Panc1 (cell line): ENCODE data around the gene IDI2. TPM values are rescaled to one million over a fixed set of nuclear protein-coding genes. Genes with fewer than 3 reads are reported as not detected.

ENCODE experiments used
- ATAC-seq: fragments of 200-7000 bp; cut with Tn5 transposase; 2 replicates; pipeline ENCODE4 v1.9.1; 2020; ENCODE audit warnings: mild to moderate bottlenecking, moderate library complexity
- BruUV-seq: library from RNA; stranded (reverse); fragments of 400-500 nt; replicated peaks from 2 replicates; lab custom pipeline; 2021; lab: Mats Ljungman, UMichigan
- CTCF ChIA-PET: fragments of 300-600 bp; sonication (Branson Sonifier 250); formaldehyde crosslinking; loops from one replicate; lab custom pipeline; 2022; ENCODE audit warnings: antibody characterized with exemption; lab: Charles Lee
- POLR2A ChIA-PET: fragments of 300-600 bp; sonication (Branson Sonifier 250); formaldehyde crosslinking; loops from one replicate; lab custom pipeline; 2022; ENCODE audit warnings: antibody characterized with exemption; lab: Charles Lee
- DNase-seq: peaks from one replicate; pipeline ENCODE4 v3.0.0-alpha.2; 2010; ENCODE audit warnings: low read depth, low spot score
- H3K27ac ChIP-seq: 2 replicates; pipeline ENCODE4 v1.5.1; 2011; ENCODE audit warnings: mild to moderate bottlenecking, low read length, inconsistent platforms
- H3K27me3 ChIP-seq: fragments of 200-500 bp; sonication (Bioruptor generic); 2 replicates; pipeline ENCODE4 v1.6.0; 2014; ENCODE audit warnings: low read length, inconsistent platforms; ENCODE audit not compliant: control insufficient read depth, insufficient read depth
- H3K36me3 ChIP-seq: fragments of 200-500 bp; sonication (Bioruptor generic); 2 replicates; pipeline ENCODE4 v1.5.1; 2014; ENCODE audit warnings: inconsistent platforms, mild to moderate bottlenecking, low read length, moderate library complexity; ENCODE audit not compliant: control insufficient read depth, insufficient read depth
- H3K4me1 ChIP-seq: 2 replicates; pipeline ENCODE4 v1.5.1; 2011; ENCODE audit warnings: inconsistent platforms, mild to moderate bottlenecking, low read length, moderate library complexity; ENCODE audit not compliant: control insufficient read depth, insufficient read depth
- H3K4me3 ChIP-seq, 2 experiments: 2 replicates each; pipeline ENCODE4 v1.5.1; 2011 to 2012; ENCODE audit warnings: low read depth in 2 of 2, low read length in 2 of 2, mild to moderate bottlenecking in 2 of 2, inconsistent platforms in 1 of 2, moderate library complexity in 1 of 2
- H3K9me3 ChIP-seq: fragments of 200-500 bp; sonication (Bioruptor generic); 2 replicates; pipeline ENCODE4 v1.5.1; 2014; ENCODE audit warnings: low read depth, mild to moderate bottlenecking, inconsistent platforms, low read length, moderate library complexity; ENCODE audit not compliant: control insufficient read depth, insufficient read depth
- CTCF ChIP-seq: fragments of 450-650 bp; IDR thresholded peaks from 2 replicates; pipeline ENCODE4 v1.5.1; 2017; ENCODE audit warnings: mild to moderate bottlenecking
- POLR2AphosphoS5 ChIP-seq: IDR thresholded peaks from 2 replicates; pipeline ENCODE4 v1.6.1; 2012; ENCODE audit warnings: mild to moderate bottlenecking, low read depth, low read length, moderate library complexity
- REST ChIP-seq, 2 experiments: IDR thresholded peaks; 2 replicates each; pipeline ENCODE4 v1.6.1; 2011 to 2012; ENCODE audit warnings: low read depth in 2 of 2, control low read depth in 1 of 2, low read length in 1 of 2, mild to moderate bottlenecking in 1 of 2, moderate library complexity in 1 of 2; ENCODE audit not compliant: insufficient read depth in 1 of 2
- SIN3A ChIP-seq: IDR thresholded peaks from 2 replicates; pipeline ENCODE4 v1.6.1; 2012; ENCODE audit warnings: low read depth, mild to moderate bottlenecking, low read length, moderate library complexity, borderline replicate concordance; ENCODE audit not compliant: insufficient read depth
- TCF7L2 ChIP-seq: IDR thresholded peaks from 2 replicates; pipeline ENCODE4 v1.6.1; 2011; ENCODE audit warnings: mild to moderate bottlenecking, low read depth, low read length, inconsistent platforms
- in situ Hi-C: cut with HindIII; loops from 2 replicates; pipeline ENCODE4 v1.10.0; 2016; ENCODE audit warnings: low sequenced_read_pairs, low pct_unique_long_range_greater_than_20kb
- intact Hi-C: fragments of 100-400 bp; cut with micrococcal nuclease; formaldehyde crosslinking; loops from one replicate; pipeline ENCODE4 v1.10.0; 2022; ENCODE audit not compliant: unreplicated experiment
- total RNA-seq: library from RNA; stranded (reverse); gene quantifications from one replicate; pipeline ENCODE4 v1.2.1, GENCODE V29; 2021; ENCODE audit not compliant: unreplicated experiment

IDI2 gene
- total RNA-seq, 1 experiment from 2014 or later: not detected

GRCh38 chr10:1074052-1074747 lies 48.5 kb upstream of the IDI2 start:
- TF ChIP-seq TCF7L2 (no peak), REST (IDR thresholded peaks at IDR 0.05; ENCODE audit: insufficient read depth in 1 of 2, low read depth in 2 of 2, low read length in 1 of 2) (no peak), POLR2AphosphoS5 (no peak), SIN3A (no peak), CTCF (no peak)
- Histone ChIP-seq H3K4me3 (no peak overlapping the region), H3K36me3 (no peaks in the 10 kb centered on the region; the same call in 1 of the 2 replicates), H3K9me3 (no peaks in the 10 kb centered on the region), H3K27me3 (no peaks in the 10 kb centered on the region), H3K4me1 (no peaks in the 10 kb centered on the region), H3K27ac (no peak overlapping the region)
- intact Hi-C loops: no loop called here
- no TSS peak for BruUV-seq
- ATAC-seq (peak; percentile 48), DNase-seq (no peak)
- in situ Hi-C loops: no loop called here
- CTCF ChIA-PET: no interaction called here
- POLR2A ChIA-PET: no interaction called here

GRCh38 chr10:1070919-1071318 lies 45.3 kb upstream of the IDI2 start:
- DNase-seq (no peak), ATAC-seq (no peak)
- in situ Hi-C loops: no loop called here
- Histone ChIP-seq H3K27ac (no peak overlapping the region), H3K27me3 (no peaks in the 10 kb centered on the region), H3K36me3 (no peaks in the 10 kb centered on the region), H3K4me1 (no peaks in the 10 kb centered on the region), H3K4me3 (no peak overlapping the region), H3K9me3 (no peaks in the 10 kb centered on the region)
- no peak for TF ChIP-seq POLR2AphosphoS5
- intact Hi-C loops: no loop called here
- POLR2A ChIA-PET: no interaction called here
- no TSS peak for BruUV-seq
- CTCF ChIA-PET: no interaction called here
